Measurements from ENCODE around the gene LAMC1.

The LAMC1 gene

GRCh38 chr1:183152180-183152579, 129.0 kb downstream of the LAMC1 start:
- DNase-seq: no peak

DNA sequence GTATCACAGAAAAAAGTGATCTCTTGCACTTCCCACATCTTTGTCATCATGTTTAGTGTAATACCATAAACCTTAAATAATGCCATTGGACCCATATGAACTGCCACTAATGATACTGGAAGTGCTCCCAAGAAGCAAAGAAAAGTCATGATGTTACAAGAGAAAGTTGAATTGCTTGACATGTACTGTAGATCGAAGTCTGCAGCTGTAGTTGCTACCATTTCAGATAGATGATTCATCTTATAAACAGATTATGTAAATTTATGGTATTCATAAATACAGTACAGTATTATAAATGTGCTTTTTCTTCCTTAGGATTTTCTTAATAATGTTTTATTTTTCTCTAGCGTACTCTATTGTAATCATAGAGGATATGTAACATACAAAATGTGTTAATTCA, 132.7 kb downstream of the LAMC1 start:
- DNase-seq: no peak

- no peak for DNase-seq
These were observed 136.7 kb downstream of the LAMC1 start for GRCh38 chr1:183159960-183160359.

DNA sequence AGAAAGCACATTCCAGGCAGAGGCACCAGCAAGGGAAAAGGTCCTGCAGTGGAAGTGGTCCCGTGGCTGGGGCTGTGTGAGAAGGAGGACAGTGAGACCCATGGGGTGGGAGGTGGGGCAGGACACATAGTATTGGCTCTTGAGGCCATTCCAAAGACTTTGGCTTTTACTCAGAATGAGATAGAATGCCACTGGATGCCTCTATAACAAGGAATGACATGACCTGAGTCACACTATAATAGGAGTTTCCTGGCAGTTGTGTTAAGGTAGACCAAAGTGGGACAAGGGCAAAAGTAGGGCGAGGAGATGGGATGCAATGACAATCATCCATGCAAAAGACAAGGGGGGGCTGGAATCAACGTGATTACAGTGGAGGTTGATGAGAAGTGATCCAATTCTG, 138.2 kb downstream of the LAMC1 start:
- DNase-seq: no peak

GRCh38 chr1:183163316-183163715, 140.1 kb downstream of the LAMC1 start:
- DNase-seq: no peak

DNA sequence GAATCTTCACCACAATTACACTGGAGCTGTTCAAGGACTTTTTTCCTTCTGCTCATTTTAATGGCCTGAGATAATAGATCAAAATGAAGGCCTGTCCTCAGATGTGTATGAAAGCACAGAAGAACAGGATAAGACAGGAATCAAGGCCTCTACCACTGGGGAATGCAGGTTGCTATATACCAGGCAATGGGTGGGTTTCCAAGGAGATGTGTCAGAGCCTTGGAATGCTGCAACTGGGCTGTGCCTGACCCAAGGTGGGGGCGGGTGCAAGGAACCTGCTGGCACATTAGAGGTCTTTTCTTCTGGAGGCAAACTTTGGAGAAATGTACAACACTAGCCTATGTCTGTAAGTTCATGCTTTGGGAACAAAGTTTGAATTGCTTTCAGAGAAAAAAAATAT, 141.1 kb downstream of the LAMC1 start:
- no peak for DNase-seq

DNA sequence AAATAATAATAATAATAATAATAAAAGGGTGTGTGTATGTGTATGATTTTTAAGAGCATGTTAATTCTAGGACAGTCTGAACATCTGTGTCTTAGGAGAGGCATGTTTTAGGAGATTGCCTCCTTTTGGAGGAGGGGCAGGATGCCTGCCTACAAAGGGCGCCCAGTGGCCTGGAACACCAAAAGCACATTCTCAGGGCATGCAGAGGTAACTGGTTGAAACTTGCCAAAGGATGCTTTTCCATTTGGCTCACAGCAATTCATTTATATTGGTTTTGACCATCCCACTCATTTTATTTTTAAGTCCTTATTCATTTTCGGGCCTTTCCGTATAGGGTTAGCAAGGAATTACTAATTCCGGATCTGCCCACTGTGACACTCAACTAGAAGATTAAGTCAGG, 141.7 kb downstream of the LAMC1 start:
- DNase-seq: no peak

DNA sequence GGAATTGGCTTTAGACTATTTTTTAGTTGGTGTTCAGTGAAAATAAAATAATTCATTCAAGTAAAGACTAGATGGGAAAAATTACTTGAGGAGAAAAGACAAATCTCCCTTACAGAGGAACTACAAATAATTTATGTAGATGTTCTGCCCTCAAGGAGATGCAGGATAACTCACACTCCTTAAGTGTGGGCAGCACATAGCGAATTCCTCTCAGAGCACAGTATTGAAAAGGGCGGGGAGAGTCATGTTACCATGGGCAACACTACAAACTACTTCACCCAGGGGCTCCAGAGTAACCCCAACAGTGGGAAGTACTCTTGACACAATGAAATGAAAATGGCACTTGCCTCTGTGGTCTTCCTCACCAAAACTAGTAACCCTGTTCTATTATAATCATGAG, 142.2 kb downstream of the LAMC1 start:
- no peak for DNase-seq

GRCh38 chr1:183166454-183166853, 143.2 kb downstream of the LAMC1 start:
- DNase-seq: no peak

DNA sequence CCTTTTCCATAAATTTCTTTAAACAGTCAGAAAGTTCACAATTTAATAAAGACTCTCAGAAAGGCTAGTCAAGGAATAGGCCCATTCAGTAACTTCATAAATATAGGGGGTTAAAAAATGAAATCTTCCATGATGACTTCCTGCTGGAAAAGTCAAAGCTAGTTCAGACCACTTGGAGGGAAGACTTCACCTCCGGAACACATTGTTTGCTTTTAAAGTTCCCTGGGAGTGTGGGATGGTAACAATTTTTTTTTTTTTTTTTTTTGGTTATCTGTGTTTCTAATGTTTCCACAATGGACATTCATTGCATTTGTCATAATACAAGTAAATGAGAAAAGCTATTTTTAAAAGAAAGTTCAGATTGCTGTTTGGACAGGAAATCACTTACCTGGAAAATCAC, 144.5 kb downstream of the LAMC1 start:
- DNase-seq: no peak

DNA sequence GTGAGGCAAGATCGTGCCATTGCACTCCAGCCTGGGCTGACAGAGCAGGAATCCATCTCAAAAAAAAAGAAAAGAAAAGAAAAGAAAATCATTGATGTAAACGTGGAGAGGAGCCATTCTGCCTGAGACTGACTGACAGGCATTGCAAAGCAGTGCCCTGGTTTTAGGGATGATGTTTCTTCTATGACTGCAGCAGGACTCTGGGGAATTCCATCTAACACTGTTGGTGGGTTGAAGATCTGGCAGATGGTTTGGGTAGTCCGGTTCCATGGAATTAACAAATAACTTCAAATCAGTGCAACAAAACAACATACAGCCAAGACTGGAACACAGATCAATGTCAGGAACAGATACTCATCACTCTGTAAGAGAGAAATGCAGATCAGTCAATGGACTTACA, 145.1 kb downstream of the LAMC1 start:
- no peak for DNase-seq

- DNase-seq: no peak
These were observed 150.6 kb downstream of the LAMC1 start for GRCh38 chr1:183173828-183174227.

DNA sequence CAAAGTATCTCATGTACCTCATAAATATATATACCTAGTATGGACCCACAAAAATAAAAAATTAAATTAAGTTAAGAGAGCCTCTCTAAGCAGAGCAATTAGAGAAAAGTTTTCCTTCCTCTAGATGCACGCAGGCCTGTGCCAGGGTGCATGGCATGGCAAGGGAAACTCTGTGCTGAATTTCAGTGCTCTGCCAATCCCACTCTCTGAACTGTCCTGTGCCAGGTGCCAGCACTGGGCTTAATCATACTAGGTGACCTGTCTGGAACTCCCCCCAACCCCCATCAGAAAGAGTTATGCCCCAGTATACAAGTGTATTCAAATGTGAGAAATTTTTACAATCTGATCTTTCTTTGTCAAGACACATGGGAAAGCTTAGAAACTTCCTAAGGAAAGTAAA, 152.4 kb downstream of the LAMC1 start:
- no peak for DNase-seq

- no peak for DNase-seq
These were observed 155.3 kb downstream of the LAMC1 start for GRCh38 chr1:183178545-183178944.

DNA sequence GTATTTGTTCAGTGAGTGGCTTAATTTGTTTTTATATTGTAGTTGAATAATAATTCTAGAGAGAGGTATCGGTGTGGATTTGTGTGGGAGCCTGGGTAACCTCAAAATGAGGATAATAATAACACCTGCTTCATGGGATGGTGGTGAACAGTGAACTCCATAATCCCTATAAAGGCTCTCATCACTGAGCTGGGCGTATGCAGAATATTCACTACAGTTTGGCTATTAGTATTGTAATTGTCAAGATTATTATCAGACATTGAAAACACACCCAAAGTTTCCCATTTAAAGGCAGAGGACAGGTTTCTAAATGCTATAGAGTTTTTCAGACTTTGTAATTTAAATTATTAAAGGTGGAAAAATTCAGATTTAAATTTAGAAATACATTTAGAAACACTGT, 155.8 kb downstream of the LAMC1 start:
- DNase-seq: no peak

- peak; percentile 3 for DNase-seq
These were observed 157.0 kb downstream of the LAMC1 start for GRCh38 chr1:183180218-183180617.

DNA sequence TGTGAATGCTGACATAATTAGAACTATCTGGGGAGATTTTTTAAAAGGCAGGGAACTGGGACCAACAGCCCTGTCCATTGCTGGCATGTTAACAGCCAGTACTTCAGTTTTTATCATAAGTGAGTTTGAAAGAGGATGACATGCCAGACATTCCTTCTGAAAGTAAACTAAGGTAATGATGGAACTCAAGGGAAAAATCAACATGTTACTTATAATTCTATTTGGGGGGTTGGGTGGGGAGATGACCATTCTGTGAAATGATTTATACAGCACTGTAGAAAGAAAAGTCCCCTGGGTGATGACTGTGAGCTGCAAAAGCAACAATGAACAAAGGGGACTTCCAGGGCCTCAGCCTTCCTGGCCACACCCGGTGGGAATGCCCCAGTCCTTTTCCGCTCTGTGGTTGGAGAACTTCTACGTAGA, 157.4 kb downstream of the LAMC1 start:
- peak; percentile 72 for DNase-seq

- no peak for DNase-seq
These were observed 162.8 kb downstream of the LAMC1 start, which contains the start of gene LAMC2 for GRCh38 chr1:183185941-183186490. LAMC2 (plus strand) TSS chr1:183186264; CDS start chr1:183186353, 89 bp downstream.

DNA sequence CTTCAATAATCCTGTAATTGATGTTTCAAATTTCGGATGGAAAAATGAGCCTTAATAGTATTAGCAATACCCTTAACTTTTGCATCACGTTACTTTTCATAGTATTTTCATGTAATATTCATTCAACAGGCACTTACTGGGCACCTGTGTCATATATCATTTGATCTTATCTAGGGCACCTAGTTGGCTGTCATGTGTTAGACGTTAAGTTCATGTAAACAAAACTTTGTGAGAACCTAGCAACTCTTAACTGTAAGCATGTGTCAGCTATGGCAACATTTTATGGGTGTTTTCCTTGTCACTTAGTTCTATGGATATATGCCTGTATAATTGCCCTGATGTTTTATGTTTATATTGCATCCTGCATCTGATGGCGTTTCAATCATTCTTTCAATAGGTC, 163.6 kb downstream of the LAMC1 start:
- no peak for DNase-seq

- DNase-seq: no peak
These were observed 165.0 kb downstream of the LAMC1 start for GRCh38 chr1:183188240-183188639.

DNA sequence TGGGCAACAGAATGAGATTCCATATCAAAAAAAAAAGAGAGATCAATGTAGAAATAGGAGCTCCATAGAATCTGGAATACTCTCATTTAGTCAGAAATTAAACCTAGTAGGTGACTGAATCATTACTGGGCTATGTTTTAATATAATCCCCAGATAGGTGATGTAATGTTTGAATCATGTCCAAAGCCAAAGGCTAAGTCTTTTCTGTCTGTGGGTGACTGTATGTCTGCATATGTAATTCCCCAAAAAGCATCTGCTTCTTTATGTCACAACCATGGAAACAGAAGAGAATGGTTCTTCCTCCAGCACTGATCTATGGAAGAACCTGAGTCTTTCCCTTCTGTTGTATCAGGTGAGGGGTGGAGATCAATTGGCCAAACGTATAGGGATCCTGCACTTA, 168.6 kb downstream of the LAMC1 start:
- DNase-seq: peak; percentile 11

GRCh38 chr1:183193963-183194525, 170.8 kb downstream of the LAMC1 start:
- DNase-seq: no peak

DNA sequence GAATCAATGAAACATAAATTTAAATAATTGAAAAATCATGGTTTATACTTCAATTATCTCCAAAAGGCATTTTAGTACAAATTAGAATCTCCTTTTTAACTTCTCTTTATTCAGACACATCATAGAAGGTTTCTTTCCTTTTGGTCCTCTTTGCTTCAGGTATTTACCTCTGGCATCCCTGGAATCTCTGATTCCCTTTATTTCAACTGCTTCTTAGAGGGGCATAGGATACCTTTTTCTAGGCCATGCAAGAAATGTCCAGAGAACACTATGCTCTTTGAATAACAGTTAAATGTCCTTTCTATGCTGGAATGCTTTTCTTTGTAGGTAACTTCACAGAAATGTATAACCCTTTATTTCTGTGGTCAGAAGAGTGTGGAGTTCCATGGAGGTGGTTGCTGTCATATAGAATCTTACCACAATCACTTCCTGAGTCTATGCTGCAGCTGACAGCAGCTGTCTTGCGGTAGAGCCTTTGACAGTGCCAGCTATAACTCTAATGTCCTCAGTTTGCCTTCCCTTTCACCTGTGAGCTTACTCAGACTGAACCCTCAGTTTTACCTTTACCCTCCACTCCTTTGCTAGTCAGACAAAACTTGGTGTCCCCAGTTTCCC, 171.4 kb downstream of the LAMC1 start:
- no peak for DNase-seq

GRCh38 chr1:183195142-183195574, 171.9 kb downstream of the LAMC1 start:
- DNase-seq: peak; percentile 25
